Sigmoid colon (tissue), 3 donors: ENCODE data around the gene TP73.

Experiments used
- CTCF ChIP-seq, 4 experiments: fragments of 450-650 bp in 3 of 4; fragments of 200-600 bp in 1 of 4; IDR thresholded peaks; one replicate each; pipeline ENCODE4 v1.5.1; 2016 to 2019; ENCODE audit warnings: antibody characterized with exemption in 4 of 4, mild to moderate bottlenecking in 3 of 4, moderate library complexity in 2 of 4
- POLR2A ChIP-seq, 2 donors: fragments of 450-650 bp; IDR thresholded peaks; one replicate each; pipeline ENCODE4 v1.6.1; 2016; ENCODE audit warnings: antibody characterized with exemption in 2 of 2, mild to moderate bottlenecking in 2 of 2, moderate library complexity in 2 of 2

GRCh38 chr1:3705341-3705950 is 53.1 kb downstream of the TP73 start:
- TF ChIP-seq CTCF (IDR thresholded peaks at IDR 0.05) (no peak), POLR2A (IDR thresholded peaks at IDR 0.05) (no peak)
